H1 (cell line): ENCODE results near the gene HRH1. TPM values are rescaled to one million over a fixed set of nuclear protein-coding genes. Genes with fewer than 3 reads are reported as not detected.

Experiments
- CTCF ChIA-PET: fragments of 300-600 bp; sonication (Branson Sonifier 250); formaldehyde crosslinking; loops from one replicate; lab custom pipeline; 2021; ENCODE audit not compliant: partially characterized antibody; lab: Charles Lee
- POLR2A ChIA-PET: fragments of 300-600 bp; sonication (Branson Sonifier 250); formaldehyde crosslinking; loops from one replicate; lab custom pipeline; 2021; ENCODE audit warnings: inconsistent platforms; ENCODE audit not compliant: partially characterized antibody; lab: Charles Lee
- DNase-seq, 2 experiments: peaks; one replicate each; pipeline versions ENCODE4 v3.0.0 to v3.0.0-alpha.2; 2010 to 2022; ENCODE audit warnings: low spot score in 2 of 2, low read depth in 1 of 2, mixed read lengths in 1 of 2
- FAIRE-seq: peaks from 2 replicates; lab custom pipeline; 2011; peaks lifted over from hg19 to GRCh38; lab: Jason Lieb, UNC
- H2AFZ ChIP-seq: 2 replicates; pipeline ENCODE4 v1.8.1; 2012; ENCODE audit warnings: low read length, inconsistent platforms
- H2AK5ac ChIP-seq: 2 replicates; pipeline ENCODE4 v1.6.1; 2013; ENCODE audit warnings: low read depth, low read length
- H2BK120ac ChIP-seq: replicated peaks from 2 replicates; pipeline ENCODE3; 2013; ENCODE audit warnings: low read depth, low read length, inconsistent platforms
- H2BK12ac ChIP-seq: 2 replicates; pipeline ENCODE4 v1.6.1; 2013; ENCODE audit warnings: low read depth, low read length
- H2BK15ac ChIP-seq: 2 replicates; pipeline ENCODE4 v1.6.1; 2013; ENCODE audit warnings: low read length
- H2BK20ac ChIP-seq: 2 replicates; pipeline ENCODE4 v1.6.1; 2013; ENCODE audit warnings: low read length
- H2BK5ac ChIP-seq: 2 replicates; pipeline ENCODE4 v1.6.1; 2013; ENCODE audit warnings: low read depth, low read length
- H3K14ac ChIP-seq: 2 replicates; pipeline ENCODE4 v1.6.1; 2013; ENCODE audit warnings: inconsistent platforms; ENCODE audit not compliant: insufficient read length
- H3K18ac ChIP-seq: 2 replicates; pipeline ENCODE4 v1.6.1; 2013; ENCODE audit warnings: low read length; ENCODE audit errors: extremely low read depth
- H3K23ac ChIP-seq: 2 replicates; pipeline ENCODE4 v1.6.1; 2013; ENCODE audit warnings: inconsistent platforms; ENCODE audit not compliant: insufficient read length
- H3K23me2 ChIP-seq: 2 replicates; pipeline ENCODE4 v1.6.1; 2013; ENCODE audit warnings: low read depth, low read length
- H3K27ac ChIP-seq: 2 replicates; pipeline ENCODE4 v1.6.1; 2011; ENCODE audit warnings: low read depth, low read length, inconsistent platforms
- H3K27me3 ChIP-seq, 4 experiments: replicated peaks in 1 of 4; 1 replicate in 1 of 4; 2 replicates in 3 of 4; pipeline versions ENCODE4 v1.6.1 to v1.8.1; 2011 to 2013; ENCODE audit warnings: low read length in 3 of 4, mild to moderate bottlenecking in 3 of 4, inconsistent platforms in 2 of 4, mixed read lengths in 2 of 4, moderate library complexity in 1 of 4; ENCODE audit not compliant: control insufficient read depth in 3 of 4, insufficient read depth in 3 of 4; ENCODE audit errors: extremely low read depth in 1 of 4
- H3K36me3 ChIP-seq, 4 experiments: 2 replicates each; pipeline versions ENCODE4 v1.6.1 to v1.8.1; 2011 to 2013; ENCODE audit warnings: mild to moderate bottlenecking in 4 of 4, low read length in 3 of 4, moderate library complexity in 2 of 4, control low read depth in 1 of 4, inconsistent platforms in 1 of 4; ENCODE audit not compliant: insufficient read depth in 4 of 4, control insufficient read depth in 2 of 4
- H3K4ac ChIP-seq: replicated peaks from 2 replicates; pipeline ENCODE3; 2013; ENCODE audit warnings: low read length, low read depth, mixed read lengths, inconsistent platforms; ENCODE audit not compliant: insufficient read length
- H3K4me1 ChIP-seq, 4 experiments: replicated peaks in 1 of 4; 1 replicate in 1 of 4; 2 replicates in 3 of 4; pipeline versions ENCODE4 v1.6.1 to v1.8.1; 2011 to 2013; ENCODE audit warnings: low read length in 3 of 4, inconsistent platforms in 2 of 4, mixed read lengths in 1 of 4; ENCODE audit not compliant: insufficient read depth in 4 of 4, control insufficient read depth in 3 of 4
- H3K4me2 ChIP-seq, 2 experiments: 2 replicates each; pipeline versions ENCODE4 v1.6.1 to v1.8.1; 2011 to 2013; ENCODE audit warnings: low read depth in 2 of 2, low read length in 2 of 2, control low read depth in 1 of 2, inconsistent platforms in 1 of 2, mild to moderate bottlenecking in 1 of 2; ENCODE audit not compliant: insufficient read depth in 1 of 2
- H3K4me3 ChIP-seq, 4 experiments: fragments of 200-600, 300-600 bp in 1 of 4; sonication (generic), shearing (Covaris generic), sonication (Bioruptor Twin) in 1 of 4; 2 replicates each; pipeline versions ENCODE4 v1.5.1 to v1.8.1; 2011 to 2016; ENCODE audit warnings: low read length in 4 of 4, low read depth in 3 of 4, control low read depth in 2 of 4, inconsistent platforms in 2 of 4, mild to moderate bottlenecking in 2 of 4, mixed read lengths in 1 of 4, moderate library complexity in 1 of 4; ENCODE audit not compliant: insufficient read depth in 2 of 4; ENCODE audit errors: extremely low read depth in 1 of 4
- H3K56ac ChIP-seq: replicated peaks from 2 replicates; pipeline ENCODE3; 2013; ENCODE audit warnings: low read depth, mild to moderate bottlenecking, mixed read lengths, low read length, inconsistent platforms; ENCODE audit not compliant: insufficient read length
- H3K79me1 ChIP-seq: 2 replicates; pipeline ENCODE4 v1.6.1; 2013; ENCODE audit warnings: low read depth, low read length, control low read depth
- H3K79me2 ChIP-seq, 2 experiments: 2 replicates each; pipeline versions ENCODE4 v1.6.1 to v1.8.1; 2012 to 2013; ENCODE audit warnings: low read length in 2 of 2, mild to moderate bottlenecking in 2 of 2, inconsistent platforms in 1 of 2; ENCODE audit not compliant: insufficient read depth in 2 of 2, control insufficient read depth in 1 of 2
- H3K9ac ChIP-seq, 4 experiments: replicated peaks in 1 of 4; 1 replicate in 1 of 4; 2 replicates in 3 of 4; pipeline versions ENCODE4 v1.6.1 to v1.8.1; 2011 to 2013; ENCODE audit warnings: low read depth in 3 of 4, low read length in 3 of 4, control low read depth in 2 of 4, mild to moderate bottlenecking in 2 of 4, moderate library complexity in 2 of 4, inconsistent platforms in 1 of 4; ENCODE audit errors: extremely low read depth in 1 of 4
- H3K9me3 ChIP-seq, 2 experiments: 2 replicates each; pipeline versions ENCODE4 v1.6.1 to v1.8.1; 2012 to 2013; ENCODE audit warnings: mild to moderate bottlenecking in 2 of 2, moderate library complexity in 2 of 2, control low read depth in 1 of 2, inconsistent platforms in 1 of 2, low read depth in 1 of 2, low read length in 1 of 2, mixed read lengths in 1 of 2; ENCODE audit not compliant: insufficient read depth in 2 of 2
- H4K20me1 ChIP-seq, 2 experiments: replicated peaks in 1 of 2; 2 replicates each; pipeline versions ENCODE3 to v1.8.1; 2011 to 2013; ENCODE audit warnings: inconsistent platforms in 2 of 2, low read length in 2 of 2, mild to moderate bottlenecking in 1 of 2; ENCODE audit not compliant: insufficient read depth in 2 of 2, control insufficient read depth in 1 of 2
- H4K5ac ChIP-seq: 2 replicates; pipeline ENCODE4 v1.6.1; 2013; ENCODE audit warnings: low read length, low read depth, mixed read lengths, inconsistent platforms; ENCODE audit not compliant: insufficient read length
- H4K8ac ChIP-seq: 2 replicates; pipeline ENCODE4 v1.8.0; 2013; ENCODE audit warnings: mild to moderate bottlenecking, moderate library complexity, low read length, inconsistent platforms; ENCODE audit not compliant: insufficient read depth; ENCODE audit errors: extremely low read depth
- H4K91ac ChIP-seq: replicated peaks from 2 replicates; pipeline ENCODE3; 2013; ENCODE audit warnings: low read length, mixed read lengths, inconsistent platforms; ENCODE audit not compliant: insufficient read length
- ATF3 ChIP-seq: IDR thresholded peaks from 2 replicates; pipeline ENCODE4 v1.6.1; 2011; ENCODE audit warnings: low read depth, mild to moderate bottlenecking, low read length; ENCODE audit not compliant: insufficient read depth
- CBX5 ChIP-seq: fragments of 300-800, 300-1000 bp; sonication (generic); IDR thresholded peaks from 2 replicates; pipeline ENCODE4 v1.7.1; 2016; ENCODE audit warnings: antibody characterized with exemption, low read length, low read depth
- CREB1 ChIP-seq: IDR thresholded peaks from 2 replicates; pipeline ENCODE4 v1.6.1; 2012; ENCODE audit warnings: inconsistent platforms
- SIX5 ChIP-seq: IDR thresholded peaks from 2 replicates; pipeline ENCODE4 v1.6.1; 2011; ENCODE audit warnings: mild to moderate bottlenecking, low read depth, low read length
- TEAD4 ChIP-seq: IDR thresholded peaks from 2 replicates; pipeline ENCODE4 v1.6.1; 2012; ENCODE audit warnings: low read depth, low read length, inconsistent platforms, mixed read lengths
- YY1 ChIP-seq: IDR thresholded peaks from 2 replicates; pipeline ENCODE4 v1.6.1; 2011; ENCODE audit warnings: low read depth, mild to moderate bottlenecking, low read length
- WGBS, 2 experiments: shearing (Covaris generic) in 1 of 2; methylation state at CpG; one replicate each; pipeline versions ENCODE4 v1.1.6 to v1.1.7; 2013 to 2015; ENCODE audit warnings: low lambda C conversion rate in 2 of 2, mixed read lengths in 2 of 2, inconsistent platforms in 1 of 2, low coverage in 1 of 2, missing lambda C conversion rate in 1 of 2; ENCODE audit not compliant: insufficient replicate concordance in 2 of 2, insufficient coverage in 1 of 2, insufficient read length in 1 of 2; ENCODE audit errors: extremely low coverage in 1 of 2, missing lambda C conversion rate in 1 of 2; 5-methylcytosine and 5-hydroxymethylcytosine counted together
- polyA plus RNA-seq, 7 experiments: library from polyadenylated mRNA; depleted of rRNA in 3 of 7; stranded (reverse) in 5 of 7; unstranded in 2 of 7; fragments of >200 nt in 5 of 7; fragments of 200-250 nt in 2 of 7; gene quantifications; 1 replicate in 5 of 7; 2 replicates in 1 of 7; 4 replicates in 1 of 7; pipeline versions ENCODE4 v1.2.1 to v1.2.3, GENCODE V29; 2011 to 2013; ENCODE audit warnings: missing spikeins in 2 of 7, mixed read lengths in 2 of 7
- total RNA-seq: library from RNA; stranded (reverse); fragmentation: NEBNext Ultra II Directional; extraction: Animal tissue kit (Norgen Biotek cat#: 25700); gene quantifications from 2 replicates; pipeline ENCODE4 v1.2.1, GENCODE V29; 2021
- TF ChIP-seq, protein P1 (sequence below): IDR thresholded peaks from 2 replicates; pipeline ENCODE4 v1.6.1; 2011; ENCODE audit warnings: low read length, improper control_type of control experiment

HRH1 gene
- total and polyA plus RNA-seq, 2 of the 8 experiments (the other 6 are each of a cell fraction or from before 2014, with no cell fraction given) = 0.11 TPM; not detected in 1

DNA sequence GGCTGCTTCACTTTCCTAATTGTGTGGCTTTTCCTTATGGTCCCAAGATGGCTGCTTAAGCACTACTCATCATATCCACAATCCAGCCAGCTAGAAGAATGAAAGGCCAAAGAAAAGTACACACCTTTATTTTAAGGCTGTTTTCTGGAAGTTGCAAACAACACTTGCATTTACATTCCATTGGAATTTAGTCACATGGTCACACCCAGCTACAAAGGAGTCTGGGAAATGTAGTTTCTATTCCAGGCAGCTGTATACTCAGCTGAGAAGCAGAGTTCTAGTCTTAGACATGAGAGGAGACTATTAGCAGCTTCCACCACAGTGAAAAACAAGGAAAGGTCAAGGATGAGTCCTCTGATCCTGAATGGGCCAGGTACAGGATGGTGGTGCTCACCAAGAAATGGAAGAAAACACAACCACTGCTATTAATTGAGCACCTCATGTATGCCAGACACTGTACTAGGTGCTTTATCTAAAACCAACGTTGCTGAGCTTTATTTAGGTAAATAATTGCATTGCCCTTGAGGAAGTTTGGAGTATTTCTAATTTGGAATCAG lies 89.9 kb downstream of the HRH1 start:
- Histone ChIP-seq H3K79me2 (no peaks in the 10 kb centered on the region), H2BK5ac (no peak overlapping the region), H3K14ac (no peak overlapping the region), H3K36me3 (no peaks in the 10 kb centered on the region), H4K5ac (no peak overlapping the region), H3K23ac (no peak overlapping the region), H3K4me2 (no peak overlapping the region), H2AK5ac (no peak overlapping the region), H3K18ac (no peak overlapping the region), H3K4ac (no peak overlapping the region), H4K20me1 (peaks cover 0 to 2% of the 10 kb centered on the region in 2 experiments), H3K4me1 (no peaks in the 10 kb centered on the region; a peak in 1 of 7 replicates), H3K9ac (no peak overlapping the region), H2BK12ac (no peak overlapping the region), H3K79me1 (no peaks in the 10 kb centered on the region), H4K8ac (no peak overlapping the region), H3K23me2 (peaks cover 5% of the 10 kb centered on the region; the same call in 1 of the 2 replicates), H3K27ac (no peak overlapping the region), H2BK15ac (no peak overlapping the region), H2BK120ac (no peak overlapping the region), H2BK20ac (no peak overlapping the region), H4K91ac (no peak overlapping the region), H3K56ac (no peak overlapping the region), H2AFZ (0 out of 2 replicates have a peak overlapping the region, but pooled peaks have one; percentile 72), H3K9me3 (no peaks in the 10 kb centered on the region), H3K27me3 (no peaks in the 10 kb centered on the region; a peak in 1 of 7 replicates), H3K4me3 (no peak overlapping the region)
- WGBS, 2 experiments = 76% methylated on average over 1 of the region's 1 CpG; no CpG with 5 or more reads in 1 of the 2 experiments
- TF ChIP-seq, protein P1, sequence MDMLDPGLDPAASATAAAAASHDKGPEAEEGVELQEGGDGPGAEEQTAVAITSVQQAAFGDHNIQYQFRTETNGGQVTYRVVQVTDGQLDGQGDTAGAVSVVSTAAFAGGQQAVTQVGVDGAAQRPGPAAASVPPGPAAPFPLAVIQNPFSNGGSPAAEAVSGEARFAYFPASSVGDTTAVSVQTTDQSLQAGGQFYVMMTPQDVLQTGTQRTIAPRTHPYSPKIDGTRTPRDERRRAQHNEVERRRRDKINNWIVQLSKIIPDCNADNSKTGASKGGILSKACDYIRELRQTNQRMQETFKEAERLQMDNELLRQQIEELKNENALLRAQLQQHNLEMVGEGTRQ = peak; percentile 69
- peak; percentile 61 for TF ChIP-seq SIX5
- TF ChIP-seq TEAD4 = no peak
- no peak for TF ChIP-seq CBX5
- no peak for TF ChIP-seq CREB1
- TF ChIP-seq ATF3 = 0 out of 2 replicates have a peak, but pooled peaks have one; percentile 9
- 0 out of 2 replicates have a peak, but pooled peaks have one; percentile 25 for TF ChIP-seq YY1
- DNase-seq = no peak
- ChIA-PET POLR2A (interaction anchor here (1.3 to 1.6 kb wide), 2 partner anchors 10 to 29 kb away, joined by 3 to 7 read pairs; partner anchors contain the start of gene ATG7), CTCF (interaction anchor here (0.8 to 3.2 kb wide), 4 partner anchors 8 to 409 kb away, joined by 3 to 15 read pairs (median 4); no protein-coding TSS in a partner anchor)
- no peak for FAIRE-seq
